ENCODE data around the gene PFDN6. TPM values are rescaled to one million over a fixed set of nuclear protein-coding genes. Genes with fewer than 3 reads are reported as not detected.

The PFDN6 gene
- total RNA-seq, 4 donors from 2014 or later = 12.4 to 48.7 (median 21.0) TPM

- Histone ChIP-seq H3K27ac (no peak overlapping the region), H3K4me3 (no peak overlapping the region), H3K36me3 (no peaks in the 10 kb centered on the region), H3K27me3 (no peaks in the 10 kb centered on the region), H3K4me1 (peaks cover 0 to 3% (median under 1%) of the 10 kb centered on the region in 4 donors), H3K9me3 (no peaks in the 10 kb centered on the region)
- no peak for DNase-seq (ENCODE audit: low spot score in 2 of 2)
- TF ChIP-seq CTCF (IDR thresholded peaks at IDR 0.05) = no peak
- no peak for TF ChIP-seq EP300 (IDR thresholded peaks at IDR 0.05)
- TF ChIP-seq POLR2A (IDR thresholded peaks at IDR 0.05) = no peak
- 23 to 25% methylated on average over 3 to 5 of the region's 5 CpGs for WGBS, 2 donors
Measured at GRCh38 chr6:33329058-33329457, 39.7 kb downstream of the PFDN6 start.

GRCh38 chr6:33330736-33331135 is 41.3 kb downstream of the PFDN6 start:
- Histone ChIP-seq H3K27ac (no peak overlapping the region), H3K9me3 (no peaks in the 10 kb centered on the region), H3K27me3 (no peaks in the 10 kb centered on the region), H3K36me3 (no peaks in the 10 kb centered on the region), H3K4me1 (no peaks in the 10 kb centered on the region), H3K4me3 (no peak overlapping the region)
- DNase-seq (ENCODE audit: low spot score in 2 of 2) = no peak
- TF ChIP-seq EP300 (IDR thresholded peaks at IDR 0.05) (no peak), POLR2A (IDR thresholded peaks at IDR 0.05) (no peak), CTCF (IDR thresholded peaks at IDR 0.05) (no peak)
- 84 to 88% methylated on average over 10 of the region's 10 CpGs for WGBS, 2 donors

GRCh38 chr6:33333666-33334065 is 44.3 kb downstream of the PFDN6 start:
- TF ChIP-seq EP300 (IDR thresholded peaks at IDR 0.05) (no peak), CTCF (IDR thresholded peaks at IDR 0.05) (no peak), POLR2A (IDR thresholded peaks at IDR 0.05) (no peak)
- no peaks in the 10 kb centered on the region for H3K9me3 ChIP-seq
- no peaks in the 10 kb centered on the region for H3K4me1 ChIP-seq
- no peaks in the 10 kb centered on the region for H3K36me3 ChIP-seq
- H3K27ac ChIP-seq = no peak overlapping the region
- no peak for DNase-seq (ENCODE audit: low spot score in 2 of 2)
- 87 to 88% methylated on average over 4 of the region's 4 CpGs for WGBS, 2 donors
- H3K27me3 ChIP-seq = no peaks in the 10 kb centered on the region
- no peak overlapping the region for H3K4me3 ChIP-seq

GRCh38 chr6:33335916-33336315 is 46.5 kb downstream of the PFDN6 start:
- H3K4me3 ChIP-seq = no peak overlapping the region
- 74 to 75% methylated on average over 4 of the region's 4 CpGs for WGBS, 2 donors
- no peak for DNase-seq (ENCODE audit: low spot score in 2 of 2)
- no peak overlapping the region for H3K27ac ChIP-seq
- no peaks in the 10 kb centered on the region for H3K36me3 ChIP-seq
- H3K4me1 ChIP-seq = no peaks in the 10 kb centered on the region
- H3K9me3 ChIP-seq = no peaks in the 10 kb centered on the region
- TF ChIP-seq POLR2A (IDR thresholded peaks at IDR 0.05) (no peak), EP300 (IDR thresholded peaks at IDR 0.05) (no peak), CTCF (IDR thresholded peaks at IDR 0.05) (no peak)
- no peaks in the 10 kb centered on the region for H3K27me3 ChIP-seq

GRCh38 chr6:33336495-33336894 is 47.1 kb downstream of the PFDN6 start:
- Histone ChIP-seq H3K4me1 (no peaks in the 10 kb centered on the region), H3K27me3 (no peaks in the 10 kb centered on the region), H3K9me3 (no peaks in the 10 kb centered on the region), H3K4me3 (no peak overlapping the region), H3K27ac (no peak overlapping the region), H3K36me3 (no peaks in the 10 kb centered on the region)
- TF ChIP-seq POLR2A (IDR thresholded peaks at IDR 0.05) (no peak), EP300 (IDR thresholded peaks at IDR 0.05) (no peak), CTCF (IDR thresholded peaks at IDR 0.05) (no peak)
- DNase-seq (ENCODE audit: low spot score in 2 of 2) = no peak
- 88 to 96% methylated on average over 2 to 3 of the region's 3 CpGs for WGBS, 2 donors

Measured in tibial nerve (tissue), 4 donors.